Measurements from ENCODE around the gene SNRNP48.

Gene SNRNP48

DNA sequence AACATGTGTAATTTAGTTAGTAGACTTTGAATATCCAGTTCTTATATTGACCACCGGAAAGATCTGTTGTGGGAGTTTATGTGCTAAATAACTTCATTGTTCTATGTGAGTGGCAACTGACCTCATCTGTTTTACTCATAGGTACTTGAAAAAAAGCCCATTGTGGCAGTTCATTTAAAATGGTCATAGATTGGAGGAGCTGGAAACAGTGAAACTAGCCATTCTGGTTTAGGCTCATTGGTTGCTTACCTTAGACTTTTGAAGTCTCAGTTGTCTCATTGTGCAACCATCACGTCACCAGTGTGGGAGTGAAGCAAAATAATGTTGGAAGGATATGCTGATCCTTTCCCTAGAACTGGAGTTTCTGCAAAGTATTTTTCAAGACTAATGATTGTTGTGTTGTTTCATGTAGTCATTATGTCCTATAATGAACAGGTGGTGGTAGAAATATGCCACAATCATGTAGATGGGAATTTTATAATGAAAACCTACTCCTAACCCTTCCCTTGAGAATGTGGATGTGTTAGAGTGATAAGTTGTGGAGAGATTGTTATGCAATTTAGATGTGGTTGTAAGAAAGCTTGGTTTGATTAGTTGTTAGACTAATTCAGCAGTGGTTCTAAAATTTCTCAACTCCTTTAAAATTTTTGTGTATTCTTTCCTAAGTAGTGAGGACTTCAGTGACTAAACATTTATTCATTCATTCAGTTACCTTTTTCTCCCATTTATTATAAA is 30.2 kb upstream of the SNRNP48 start:
- no peak for DNase-seq

GRCh38 chr6:7561153-7561964 is 28.6 kb upstream of the SNRNP48 start:
- DNase-seq = no peak

DNA sequence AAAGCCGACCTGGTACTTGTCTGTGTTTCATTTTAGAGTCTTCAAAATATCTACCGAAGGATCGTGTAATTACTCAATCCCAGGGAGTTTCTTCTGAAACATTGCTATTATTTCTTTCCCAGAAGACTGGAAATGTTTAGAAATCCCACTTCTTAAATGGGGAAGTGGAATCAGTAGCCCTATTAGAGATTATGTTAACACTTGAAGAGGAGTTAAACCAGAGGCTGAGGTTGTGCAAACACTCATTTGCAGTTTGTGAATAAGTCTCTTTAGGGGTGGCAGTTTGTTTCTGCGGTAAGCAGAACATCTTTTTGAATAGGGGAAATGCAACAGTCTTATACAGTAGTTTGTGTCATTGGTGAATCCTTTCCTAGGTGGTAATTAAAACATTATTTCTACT is 27.2 kb upstream of the SNRNP48 start:
- DNase-seq = no peak

DNA sequence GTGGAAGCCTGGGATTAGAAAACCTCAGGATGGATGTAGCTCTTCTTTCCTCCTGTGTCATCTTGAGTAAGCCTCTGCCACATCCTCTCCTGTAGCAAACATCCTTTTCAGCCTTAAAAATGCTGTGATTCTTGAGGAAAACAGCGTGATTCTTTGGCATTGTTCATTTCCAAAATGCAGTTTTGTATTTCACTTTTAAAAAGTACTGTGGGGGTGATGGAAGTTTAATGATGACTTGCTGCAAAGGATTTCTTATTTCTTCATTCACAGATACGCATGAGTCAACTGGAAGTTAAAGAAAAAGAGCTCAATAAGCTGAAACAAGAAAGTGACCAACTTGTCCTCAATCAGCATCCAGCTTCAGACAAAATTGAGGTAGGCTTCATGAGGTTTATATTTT is 23.9 kb upstream of the SNRNP48 start:
- DNase-seq = no peak

GRCh38 chr6:7566617-7567173 is 23.3 kb upstream of the SNRNP48 start:
- DNase-seq = no peak

- DNase-seq = no peak
Observed at GRCh38 chr6:7568021-7568420, 22.0 kb upstream of the SNRNP48 start.

DNA sequence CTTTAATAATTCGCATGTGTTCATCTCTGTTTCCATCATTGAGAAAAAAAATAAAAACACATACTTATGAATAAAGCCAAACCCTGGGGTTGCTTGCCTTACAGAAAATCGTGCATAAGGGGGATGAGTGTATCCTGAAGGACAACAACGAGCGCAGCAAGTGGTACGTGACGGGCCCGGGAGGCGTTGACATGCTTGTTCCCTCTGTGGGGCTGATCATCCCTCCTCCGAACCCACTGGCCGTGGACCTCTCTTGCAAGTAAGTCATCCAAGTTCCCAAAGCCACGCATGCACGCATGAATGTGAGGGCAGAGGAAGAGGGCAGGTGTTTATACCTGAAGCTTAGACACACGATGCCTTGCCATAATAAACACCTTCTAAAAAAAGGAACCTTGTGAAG is 20.9 kb upstream of the SNRNP48 start:
- DNase-seq = no peak

DNA sequence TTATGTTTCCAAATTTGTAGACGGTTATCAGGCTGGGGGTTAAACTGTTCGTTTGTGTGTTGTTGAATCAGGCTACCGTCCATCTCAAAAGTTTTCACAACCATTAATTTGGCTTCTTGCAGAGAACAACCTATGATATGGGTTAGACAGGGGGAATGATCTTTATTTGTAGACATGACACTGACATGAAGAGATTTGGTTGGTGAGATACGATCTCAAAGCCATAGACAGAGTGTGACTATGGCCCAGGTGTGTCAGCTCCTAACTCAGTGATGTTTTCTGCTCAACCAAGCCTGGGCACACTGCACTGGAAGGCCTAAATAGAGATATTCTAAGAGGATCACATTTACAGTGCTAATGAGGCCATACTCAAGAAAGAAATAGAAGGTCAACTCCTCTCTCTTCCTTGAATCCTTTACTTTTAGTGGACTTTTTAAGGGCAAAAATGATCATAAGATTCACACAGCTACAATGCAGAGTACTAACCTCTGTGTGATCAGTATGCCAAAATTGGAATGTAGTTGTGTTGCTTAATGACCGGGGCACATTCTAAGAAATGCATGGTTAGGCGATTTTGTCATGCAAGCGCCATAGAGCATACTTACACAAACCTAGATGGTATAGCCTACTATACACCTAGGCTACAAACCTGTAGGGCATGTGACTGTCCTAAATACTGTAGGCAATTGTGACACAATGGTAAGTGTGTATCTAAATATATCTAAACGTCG is 17.6 kb upstream of the SNRNP48 start:
- no peak for DNase-seq

GRCh38 chr6:7574500-7574899 is 15.5 kb upstream of the SNRNP48 start:
- no peak for DNase-seq

- DNase-seq = no peak
Observed at GRCh38 chr6:7578516-7578915, 11.5 kb upstream of the SNRNP48 start.

- DNase-seq = no peak
Observed at GRCh38 chr6:7578931-7579330, 11.1 kb upstream of the SNRNP48 start.

DNA sequence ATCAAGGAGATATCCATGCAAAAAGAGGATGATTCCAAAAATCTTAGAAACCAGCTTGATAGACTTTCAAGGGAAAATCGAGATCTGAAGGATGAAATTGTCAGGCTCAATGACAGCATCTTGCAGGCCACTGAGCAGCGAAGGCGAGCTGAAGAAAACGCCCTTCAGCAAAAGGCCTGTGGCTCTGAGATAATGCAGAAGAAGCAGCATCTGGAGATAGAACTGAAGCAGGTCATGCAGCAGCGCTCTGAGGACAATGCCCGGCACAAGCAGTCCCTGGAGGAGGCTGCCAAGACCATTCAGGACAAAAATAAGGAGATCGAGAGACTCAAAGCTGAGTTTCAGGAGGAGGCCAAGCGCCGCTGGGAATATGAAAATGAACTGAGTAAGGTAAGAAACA is 10.1 kb upstream of the SNRNP48 start:
- no peak for DNase-seq

DNA sequence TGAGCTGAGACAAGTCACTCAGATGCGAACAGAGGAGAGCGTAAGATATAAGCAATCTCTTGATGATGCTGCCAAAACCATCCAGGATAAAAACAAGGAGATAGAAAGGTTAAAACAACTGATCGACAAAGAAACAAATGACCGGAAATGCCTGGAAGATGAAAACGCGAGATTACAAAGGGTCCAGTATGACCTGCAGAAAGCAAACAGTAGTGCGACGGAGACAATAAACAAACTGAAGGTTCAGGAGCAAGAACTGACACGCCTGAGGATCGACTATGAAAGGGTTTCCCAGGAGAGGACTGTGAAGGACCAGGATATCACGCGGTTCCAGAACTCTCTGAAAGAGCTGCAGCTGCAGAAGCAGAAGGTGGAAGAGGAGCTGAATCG is 9.5 kb upstream of the SNRNP48 start:
- no peak for DNase-seq

GRCh38 chr6:7580927-7581618 is 8.9 kb upstream of the SNRNP48 start:
- DNase-seq = no peak

DNA sequence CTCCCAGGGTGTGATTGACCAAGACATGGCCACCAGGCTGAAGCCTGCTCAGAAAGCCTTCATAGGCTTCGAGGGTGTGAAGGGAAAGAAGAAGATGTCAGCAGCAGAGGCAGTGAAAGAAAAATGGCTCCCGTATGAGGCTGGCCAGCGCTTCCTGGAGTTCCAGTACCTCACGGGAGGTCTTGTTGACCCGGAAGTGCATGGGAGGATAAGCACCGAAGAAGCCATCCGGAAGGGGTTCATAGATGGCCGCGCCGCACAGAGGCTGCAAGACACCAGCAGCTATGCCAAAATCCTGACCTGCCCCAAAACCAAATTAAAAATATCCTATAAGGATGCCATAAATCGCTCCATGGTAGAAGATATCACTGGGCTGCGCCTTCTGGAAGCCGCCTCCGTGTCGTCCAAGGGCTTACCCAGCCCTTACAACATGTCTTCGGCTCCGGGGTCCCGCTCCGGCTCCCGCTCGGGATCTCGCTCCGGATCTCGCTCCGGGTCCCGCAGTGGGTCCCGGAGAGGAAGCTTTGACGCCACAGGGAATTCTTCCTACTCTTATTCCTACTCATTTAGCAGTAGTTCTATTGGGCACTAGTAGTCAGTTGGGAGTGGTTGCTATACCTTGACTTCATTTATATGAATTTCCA is 4.6 kb upstream of the SNRNP48 start:
- no peak for DNase-seq

GRCh38 chr6:7587631-7588100 is 2.3 kb upstream of the SNRNP48 start:
- DNase-seq = no peak

- no peak for DNase-seq
Observed at GRCh38 chr6:7588506-7588905, 1.5 kb upstream of the SNRNP48 start.

DNA sequence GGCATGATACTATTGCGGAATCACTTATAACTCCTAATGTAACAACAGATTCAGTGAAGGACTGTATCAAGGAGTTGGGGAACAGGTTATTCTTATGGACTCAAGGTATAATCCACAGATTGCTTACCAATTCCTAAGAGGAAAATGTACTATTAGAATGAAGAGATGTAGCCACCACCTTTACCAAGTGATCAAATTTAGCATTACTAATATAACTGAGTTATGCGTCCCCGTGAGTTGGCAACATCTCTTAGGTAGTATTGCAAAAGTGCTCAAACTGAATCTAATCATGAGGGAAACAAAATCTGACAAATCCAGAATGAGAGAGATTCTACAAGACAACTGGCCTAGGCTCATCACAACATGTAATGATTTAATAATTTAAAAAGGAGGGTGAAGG is 777 bp upstream of the SNRNP48 start:
- no peak for DNase-seq

GRCh38 chr6:7590918-7591302 is 912 bp downstream of the SNRNP48 start:
- no peak for DNase-seq

GRCh38 chr6:7591770-7592169 is 1.8 kb downstream of the SNRNP48 start:
- no peak for DNase-seq

DNA sequence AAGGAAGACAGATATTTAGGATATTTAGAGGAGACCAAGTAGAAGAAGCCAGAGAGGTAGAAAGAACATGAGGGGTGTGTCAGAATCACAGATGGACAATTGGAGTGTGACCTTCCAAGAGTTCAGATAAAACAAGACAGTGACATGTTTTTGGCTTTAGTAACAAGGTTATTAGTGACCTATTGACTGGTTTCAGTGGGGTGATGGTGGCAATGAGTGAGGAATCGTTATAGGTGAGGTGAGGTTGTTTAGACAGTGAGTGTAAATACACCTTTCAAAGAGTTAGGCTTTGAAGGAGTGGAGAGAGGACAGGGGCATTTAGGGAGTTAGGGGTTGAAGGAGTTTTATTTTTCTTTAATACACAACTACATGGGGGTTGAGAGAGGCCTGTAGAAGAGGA is 3.2 kb downstream of the SNRNP48 start:
- DNase-seq = no peak

DNA sequence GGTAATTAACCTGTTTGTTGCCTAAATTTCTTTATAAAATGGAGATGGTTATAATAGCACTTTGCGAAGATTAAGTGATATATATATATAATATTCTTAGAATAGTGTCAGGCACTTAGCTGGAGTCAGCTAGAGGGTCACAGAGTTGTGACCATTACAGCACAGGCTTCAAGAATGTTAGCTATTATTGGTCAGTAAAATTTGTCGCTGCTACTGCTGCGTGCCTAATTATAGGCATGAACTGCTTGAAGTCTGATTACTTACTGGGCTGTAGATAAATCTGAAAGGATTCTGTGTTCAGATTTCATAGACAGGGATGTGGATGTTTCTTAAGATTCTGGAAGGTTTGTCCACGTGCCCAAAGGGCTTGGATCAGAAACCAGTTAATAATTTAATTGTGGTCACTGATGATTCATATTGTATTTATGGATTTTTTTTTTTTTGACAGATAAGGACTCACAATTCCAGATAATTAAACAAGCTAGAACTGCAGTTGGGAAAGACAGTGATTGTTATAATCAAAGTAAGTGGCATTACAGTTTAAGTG is 4.7 kb downstream of the SNRNP48 start:
- DNase-seq = no peak

Measured in CD4-positive, alpha-beta T cell treated with Interleukin-10 for 1 hour (primary cell).